Keratinocyte (primary cell): ENCODE measurements around the gene IFFO2.

ENCODE experiments used
- EZH2 ChIP-seq: IDR thresholded peaks from one replicate; pipeline ENCODE4 v1.6.1; 2012; ENCODE audit warnings: inconsistent platforms, mild to moderate bottlenecking, low read length, moderate library complexity
- TF ChIP-seq, protein P1 (sequence below), 3 experiments: IDR thresholded peaks in 1 of 3; conservative IDR thresholded peaks in 1 of 3; optimal IDR thresholded peaks in 1 of 3; 2 replicates in 2 of 3; 3 replicates in 1 of 3; pipeline versions ENCODE3 to v1.5.1; 2011; ENCODE audit warnings: low read length in 3 of 3, mild to moderate bottlenecking in 3 of 3, moderate library complexity in 2 of 3, control low read depth in 1 of 3, inconsistent platforms in 1 of 3; ENCODE audit not compliant: insufficient read depth in 2 of 3; ENCODE audit errors: extremely low read depth in 1 of 3

DNA sequence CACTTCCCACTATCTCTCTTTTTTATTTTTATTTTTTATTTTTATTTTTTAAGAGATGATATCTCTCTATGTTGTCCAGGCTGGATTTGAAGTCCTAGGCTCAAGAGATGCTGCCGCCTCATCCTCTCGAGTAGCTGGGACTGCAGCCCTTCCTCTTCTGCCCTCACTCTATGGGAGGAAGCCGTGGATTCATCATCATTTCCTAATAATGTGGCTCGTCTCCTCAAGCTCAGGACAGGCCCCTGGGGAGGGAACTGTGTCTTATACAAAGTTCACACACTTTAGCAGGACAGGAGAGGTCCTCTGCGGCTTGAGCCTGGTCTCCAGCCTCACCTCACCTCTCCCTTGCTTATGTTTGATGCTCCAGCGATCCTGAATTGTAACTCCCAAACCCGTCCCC lies 16.5 kb upstream of the IFFO2 start:
- TF ChIP-seq, protein P1, sequence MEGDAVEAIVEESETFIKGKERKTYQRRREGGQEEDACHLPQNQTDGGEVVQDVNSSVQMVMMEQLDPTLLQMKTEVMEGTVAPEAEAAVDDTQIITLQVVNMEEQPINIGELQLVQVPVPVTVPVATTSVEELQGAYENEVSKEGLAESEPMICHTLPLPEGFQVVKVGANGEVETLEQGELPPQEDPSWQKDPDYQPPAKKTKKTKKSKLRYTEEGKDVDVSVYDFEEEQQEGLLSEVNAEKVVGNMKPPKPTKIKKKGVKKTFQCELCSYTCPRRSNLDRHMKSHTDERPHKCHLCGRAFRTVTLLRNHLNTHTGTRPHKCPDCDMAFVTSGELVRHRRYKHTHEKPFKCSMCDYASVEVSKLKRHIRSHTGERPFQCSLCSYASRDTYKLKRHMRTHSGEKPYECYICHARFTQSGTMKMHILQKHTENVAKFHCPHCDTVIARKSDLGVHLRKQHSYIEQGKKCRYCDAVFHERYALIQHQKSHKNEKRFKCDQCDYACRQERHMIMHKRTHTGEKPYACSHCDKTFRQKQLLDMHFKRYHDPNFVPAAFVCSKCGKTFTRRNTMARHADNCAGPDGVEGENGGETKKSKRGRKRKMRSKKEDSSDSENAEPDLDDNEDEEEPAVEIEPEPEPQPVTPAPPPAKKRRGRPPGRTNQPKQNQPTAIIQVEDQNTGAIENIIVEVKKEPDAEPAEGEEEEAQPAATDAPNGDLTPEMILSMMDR (optimal IDR thresholded peaks at IDR 0.05 in 1 of 3, IDR thresholded peaks at IDR 0.05 in 1 of 3, conservative IDR thresholded peaks at IDR 0.05 in 1 of 3; ENCODE audit: extremely low read depth in 1 of 3, insufficient read depth in 2 of 3, low read length in 3 of 3) = no peak
- no peak for TF ChIP-seq EZH2
